DMS153 (cell line): ENCODE measurements around the gene NDN.

Experiments
- DNase-seq: peaks from one replicate; lab custom pipeline; 2025; lab: John Stamatoyannopoulos, UW

Gene NDN

DNA sequence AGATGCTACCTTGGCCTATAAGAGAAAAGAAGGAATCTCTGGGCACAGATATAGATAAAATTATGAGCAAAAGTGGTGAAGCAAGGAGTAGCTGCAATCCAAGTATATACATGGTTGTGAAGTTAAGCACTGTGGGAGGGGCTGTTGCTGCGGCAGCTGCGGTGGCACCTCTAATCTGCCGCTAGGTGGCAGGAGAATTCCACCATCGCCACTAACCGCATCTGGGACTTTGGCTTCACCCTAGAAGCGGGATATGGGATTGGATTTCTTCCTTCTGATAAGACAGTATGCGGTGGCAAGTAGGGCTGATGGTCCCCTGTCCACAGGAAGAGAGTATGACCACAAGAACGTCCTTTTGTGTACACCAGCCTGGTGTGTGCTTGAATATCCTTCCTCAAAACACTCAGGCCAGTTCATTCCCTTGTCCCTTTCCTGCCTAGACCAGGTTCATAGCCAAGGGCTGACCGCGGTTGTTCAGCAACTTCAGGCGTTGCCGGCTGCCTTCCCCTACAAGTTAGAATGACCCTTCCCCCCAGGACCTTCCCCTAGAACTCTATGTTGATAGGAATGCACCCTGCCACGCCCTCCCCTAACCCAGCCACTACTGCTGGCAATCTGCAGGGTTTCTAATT, 44.6 kb downstream of the NDN start:
- DNase-seq = peak; percentile 12
